ENCODE results near the gene MT1F.
"Not testable (repeated sequence)": the region's sequence is repeated elsewhere in the genome, so short reads cannot be mapped to it uniquely, and the experiment has no call there.

MT1F gene

GRCh38 chr16:56645838-56646237 is 11.9 kb upstream of the MT1F start:
- DNase-seq: no peak

GRCh38 chr16:56647641-56648431 is 9.9 kb upstream of the MT1F start:
- no peak for DNase-seq

- no peak for DNase-seq
These were observed 8.5 kb upstream of the MT1F start for GRCh38 chr16:56649271-56649670.

- DNase-seq: no peak
These were observed 7.9 kb upstream of the MT1F start for GRCh38 chr16:56649820-56650219.

GRCh38 chr16:56651586-56651985 is 6.2 kb upstream of the MT1F start, which contains the start of gene MT1B:
MT1B (plus strand) TSS chr16:56651886; CDS start chr16:56651954, 68 bp downstream.
- DNase-seq: no peak

DNA sequence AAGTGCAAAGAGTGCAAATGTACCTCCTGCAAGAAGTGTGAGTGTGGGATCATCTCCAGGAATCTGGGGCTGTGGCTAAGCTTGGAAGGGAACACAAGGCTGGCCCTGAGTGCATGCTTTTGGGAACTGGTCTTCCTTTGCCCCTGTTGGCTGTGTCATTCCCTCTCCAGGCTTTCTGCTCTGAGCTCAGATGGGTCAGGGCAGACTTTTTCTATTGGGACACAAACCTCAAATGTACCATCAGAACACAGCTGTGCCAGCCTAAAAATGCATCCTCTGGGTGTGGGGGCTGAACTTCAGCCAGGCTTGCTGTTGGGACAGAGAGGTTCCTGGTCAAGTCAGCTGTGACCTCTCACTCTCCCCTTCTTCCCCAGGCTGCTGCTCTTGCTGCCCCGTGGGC is 5.2 kb upstream of the MT1F start:
- DNase-seq: no peak

GRCh38 chr16:56653218-56653617 is 4.5 kb upstream of the MT1F start:
- DNase-seq: no peak

GRCh38 chr16:56658327-56658875 is 642 bp downstream of the MT1F start:
- no peak for DNase-seq

- no peak for DNase-seq
These were observed 4.9 kb downstream of the MT1F start for GRCh38 chr16:56662357-56663354.

GRCh38 chr16:56664506-56664905 is 6.7 kb downstream of the MT1F start:
- DNase-seq: no peak

GRCh38 chr16:56665286-56666261 is 7.8 kb downstream of the MT1F start:
- DNase-seq: not testable (repeated sequence)

- DNase-seq: no peak
These were observed 10.1 kb downstream of the MT1F start, which contains the start of gene MT1G for GRCh38 chr16:56667581-56668571. MT1G (minus strand) TSS chr16:56668065; CDS start chr16:56667993, 72 bp downstream.

DNA sequence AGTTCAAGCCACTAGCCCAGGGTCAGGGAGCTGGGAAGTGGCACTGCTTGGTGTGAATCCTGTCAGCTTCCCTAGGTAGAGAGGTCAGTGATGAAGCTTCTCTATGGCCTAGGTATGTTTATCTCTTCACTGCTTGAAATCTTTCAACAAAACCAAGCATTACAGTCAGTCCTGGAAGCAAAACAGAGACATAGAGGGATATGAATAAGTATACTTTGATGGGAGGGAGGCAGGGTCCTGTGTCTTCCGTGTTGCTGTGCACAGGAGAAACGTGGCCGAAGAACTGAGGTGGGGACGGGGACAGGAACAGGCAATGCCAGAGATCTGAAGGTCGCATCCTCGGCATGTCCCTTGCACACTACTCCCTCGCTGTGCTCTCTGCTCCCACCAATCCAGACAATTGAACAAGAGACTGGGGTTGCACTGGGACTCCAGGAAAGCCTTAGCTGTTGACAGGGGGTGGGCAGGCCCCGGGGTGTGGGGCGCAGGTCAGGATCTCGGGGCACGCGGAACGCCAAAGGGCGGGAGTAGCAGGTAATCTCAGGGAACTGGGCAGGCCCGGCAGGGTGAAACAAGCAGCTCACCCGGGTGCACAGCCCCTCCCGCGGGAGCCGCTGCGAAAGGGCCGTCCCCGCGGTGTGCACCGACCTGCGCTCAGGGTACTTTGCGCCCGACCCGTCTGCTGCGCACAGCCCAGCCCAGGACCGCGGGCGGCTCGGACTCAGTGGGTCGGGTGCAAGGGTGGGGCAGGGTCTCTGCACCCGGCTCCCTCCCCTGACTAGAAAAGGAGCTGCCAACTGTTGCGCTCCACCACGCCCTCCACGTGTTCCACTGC is 11.5 kb downstream of the MT1F start, which contains the start of gene MT1H:
Gene MT1H (plus strand): TSS at position 810 of the 835 bp plus-strand sequence. CDS start 71 bp downstream, outside the sequence.
- no peak for DNase-seq

GRCh38 chr16:56669840-56670619 is 12.3 kb downstream of the MT1F start:
- no peak for DNase-seq

DNA sequence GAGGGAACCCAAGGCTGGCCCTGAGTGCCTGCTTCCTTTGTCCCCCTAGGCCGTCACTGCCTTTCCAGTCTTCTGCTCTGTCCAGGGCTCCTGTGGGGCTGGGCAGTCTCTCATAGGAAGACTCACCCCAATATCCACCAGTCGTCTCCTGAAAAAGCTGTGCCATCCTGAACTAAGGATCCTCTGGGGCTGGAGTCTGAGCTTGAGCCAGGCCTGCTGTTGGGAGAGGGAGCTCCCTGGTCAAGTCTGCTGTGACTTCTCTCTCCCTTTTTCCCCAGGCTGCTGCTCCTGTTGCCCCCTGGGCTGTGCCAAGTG is 12.8 kb downstream of the MT1F start:
- no peak for DNase-seq

GRCh38 chr16:56671691-56672090 is 13.9 kb downstream of the MT1F start:
- not testable (repeated sequence) for DNase-seq

- not testable (repeated sequence) for DNase-seq
These were observed 14.4 kb downstream of the MT1F start for GRCh38 chr16:56672171-56672570.

DNA sequence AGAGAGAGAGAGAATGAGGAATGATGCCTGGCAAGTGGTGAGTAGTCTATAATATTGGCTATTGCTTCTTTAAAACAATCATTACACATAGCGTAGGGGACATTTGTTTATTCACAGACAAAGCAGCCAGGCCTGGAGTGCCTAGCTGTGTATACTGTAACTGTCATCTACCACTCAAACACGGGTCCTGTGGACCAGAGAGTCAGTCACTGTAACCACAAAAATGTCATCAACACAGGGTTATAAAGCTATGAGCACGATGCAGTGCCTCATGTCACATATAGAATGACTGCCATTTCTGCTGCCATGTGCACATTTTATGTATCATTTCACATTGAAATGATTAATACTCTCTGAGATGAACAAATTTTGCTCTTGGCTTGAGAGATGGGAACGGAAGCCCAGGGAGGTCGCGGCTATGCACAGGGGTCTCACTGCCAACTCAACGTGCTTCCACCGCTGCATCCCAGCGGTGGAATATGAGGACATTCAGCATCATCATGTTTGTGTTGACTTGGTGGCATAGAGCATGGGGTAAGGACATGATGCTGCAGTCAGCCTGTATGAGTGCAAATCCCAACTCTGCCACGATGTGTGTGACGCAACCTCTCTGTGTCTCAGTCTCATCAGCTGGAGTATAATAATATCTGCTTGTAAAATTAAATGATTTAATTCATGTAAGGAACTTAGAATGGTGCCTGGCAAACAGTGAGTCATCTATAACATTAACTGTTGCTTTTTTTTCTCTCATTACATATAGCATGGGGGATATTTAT is 15.2 kb downstream of the MT1F start:
- DNase-seq: no peak

All from activated gamma-delta T cell (primary cell).